ENCODE measurements around the gene TMEM132D. TPM values are rescaled to one million over a fixed set of nuclear protein-coding genes. Genes with fewer than 3 reads are reported as not detected.

The TMEM132D gene
- total RNA-seq, 2 donors from 2014 or later = under 0.01 to 0.26 TPM

DNA sequence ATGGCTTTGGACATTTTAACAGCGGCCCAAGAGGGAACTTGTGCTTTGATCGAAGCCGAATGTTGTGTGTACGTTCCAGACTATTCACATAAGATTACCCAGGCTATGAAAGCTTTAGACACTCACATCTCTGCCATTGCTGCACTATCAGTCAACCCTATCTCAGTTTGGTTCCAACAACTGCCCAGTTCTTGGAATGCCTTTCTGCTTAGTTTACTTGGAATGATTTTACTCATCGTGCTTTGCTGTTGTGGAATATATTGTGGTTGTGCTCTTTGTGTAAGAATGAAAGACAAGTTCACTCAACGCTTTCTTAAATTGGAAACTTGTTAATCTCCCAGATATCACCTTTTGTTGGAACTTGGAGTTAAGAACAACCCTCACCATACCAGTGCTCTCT is 552.3 kb downstream of the TMEM132D start:
- WGBS, 2 donors = 71 to 79% methylated on average over 6 of the region's 6 CpGs
- Histone ChIP-seq H3K9me3 (no peaks in the 10 kb centered on the region), H3K27ac (no peak overlapping the region), H3K27me3 (no peaks in the 10 kb centered on the region), H3K36me3 (replicated peaks in 1 of 2; ENCODE audit: insufficient read depth in 1 of 2, low read depth in 2 of 2) (no peaks in the 10 kb centered on the region), H3K4me3 (no peak overlapping the region), H3K4me1 (no peaks in the 10 kb centered on the region)
- intact Hi-C loops (cut with DNase I) = no loop called here
- ATAC-seq (no peak), DNase-seq (no peak)
- TF ChIP-seq CTCF (IDR thresholded peaks at IDR 0.05) = no peak
- no peak for TF ChIP-seq POLR2A (IDR thresholded peaks at IDR 0.05)

DNA sequence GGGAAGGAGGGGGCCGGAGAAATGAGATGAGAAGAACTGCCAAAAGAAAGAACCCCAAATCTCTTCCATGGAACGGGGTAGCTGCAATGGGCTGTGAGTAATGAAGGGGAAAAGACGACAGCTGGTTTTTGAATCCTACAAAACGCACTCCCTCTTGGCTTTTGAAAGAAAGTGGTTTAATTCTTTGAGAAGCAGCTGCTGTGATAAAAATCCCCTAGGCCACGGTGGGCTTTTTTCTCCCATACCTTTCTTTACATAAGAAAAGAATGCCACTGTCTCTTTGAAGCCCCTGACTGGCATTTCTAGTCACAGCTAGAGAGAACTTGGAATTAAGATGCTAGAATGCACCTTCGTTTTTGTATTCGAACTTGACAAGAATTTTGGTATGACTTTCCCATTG is 564.5 kb downstream of the TMEM132D start:
- 29 to 34% methylated on average over 7 of the region's 7 CpGs for WGBS, 2 donors
- H3K36me3 ChIP-seq (replicated peaks in 1 of 2; ENCODE audit: insufficient read depth in 1 of 2, low read depth in 2 of 2) = no peaks in the 10 kb centered on the region
- H3K9me3 ChIP-seq = no peaks in the 10 kb centered on the region
- no peak overlapping the region for H3K27ac ChIP-seq
- ATAC-seq = no peak
- TF ChIP-seq POLR2A (IDR thresholded peaks at IDR 0.05) (no peak), CTCF (IDR thresholded peaks at IDR 0.05) (no peak)
- no peaks in the 10 kb centered on the region for H3K4me1 ChIP-seq
- H3K27me3 ChIP-seq = no peaks in the 10 kb centered on the region
- no peak overlapping the region for H3K4me3 ChIP-seq
- DNase-seq = no peak
- intact Hi-C loops (cut with DNase I) = no loop called here

DNA sequence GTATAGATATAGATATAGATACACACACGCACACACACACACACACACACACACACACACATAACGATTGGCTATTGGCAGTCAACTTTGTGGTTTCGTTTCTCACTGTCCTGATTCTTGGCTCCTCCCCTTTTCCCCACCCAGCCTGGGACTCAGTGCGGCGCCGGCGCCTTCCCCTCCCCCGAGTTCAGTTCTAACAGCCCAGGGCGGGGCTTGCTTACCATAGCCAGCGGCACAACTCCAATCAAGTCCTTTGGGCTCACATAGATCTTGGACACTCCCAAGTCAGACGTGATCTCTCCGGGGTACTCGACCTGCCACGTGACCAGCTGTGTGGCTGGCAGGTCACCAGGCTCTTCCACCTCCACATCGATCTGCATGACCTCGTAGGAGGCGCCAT is 566.4 kb downstream of the TMEM132D start:
- TF ChIP-seq POLR2A (IDR thresholded peaks at IDR 0.05) = no peak
- no peak for TF ChIP-seq CTCF (IDR thresholded peaks at IDR 0.05)
- ATAC-seq = no peak
- Histone ChIP-seq H3K4me3 (no peak overlapping the region), H3K27ac (no peak overlapping the region), H3K9me3 (no peaks in the 10 kb centered on the region), H3K36me3 (replicated peaks in 1 of 2; ENCODE audit: insufficient read depth in 1 of 2, low read depth in 2 of 2) (no peaks in the 10 kb centered on the region), H3K4me1 (no peaks in the 10 kb centered on the region), H3K27me3 (no peaks in the 10 kb centered on the region)
- DNase-seq = no peak
- 75 to 83% methylated on average over 16 to 17 of the region's 17 CpGs for WGBS, 2 donors
- intact Hi-C loops (cut with DNase I) = no loop called here

DNA sequence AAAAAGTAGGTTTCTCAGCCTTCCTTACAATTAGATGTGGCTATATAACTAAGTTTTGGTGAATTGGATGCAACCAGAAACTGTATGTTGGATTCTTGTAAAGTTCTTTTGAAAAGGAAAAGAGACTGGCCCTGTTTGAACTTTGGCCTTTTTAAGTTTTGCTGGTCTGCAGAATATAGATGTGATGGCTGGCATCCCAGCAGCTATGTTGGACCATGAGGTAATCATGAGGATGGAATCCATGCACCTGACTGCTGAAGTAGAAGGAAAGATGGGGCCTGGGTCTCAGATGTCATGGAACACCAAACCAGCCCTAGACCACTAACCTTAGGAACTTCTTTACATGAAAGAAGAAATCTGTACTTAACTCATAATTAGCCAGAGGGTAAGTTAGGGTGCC is 568.1 kb downstream of the TMEM132D start:
- Histone ChIP-seq H3K9me3 (no peaks in the 10 kb centered on the region), H3K4me3 (no peak overlapping the region), H3K27ac (no peak overlapping the region), H3K4me1 (no peaks in the 10 kb centered on the region), H3K27me3 (no peaks in the 10 kb centered on the region), H3K36me3 (replicated peaks in 1 of 2; ENCODE audit: insufficient read depth in 1 of 2, low read depth in 2 of 2) (no peaks in the 10 kb centered on the region)
- no peak for TF ChIP-seq POLR2A (IDR thresholded peaks at IDR 0.05)
- TF ChIP-seq CTCF (IDR thresholded peaks at IDR 0.05) = no peak
- intact Hi-C loops (cut with DNase I) = no loop called here
- ATAC-seq (no peak), DNase-seq (no peak)

GRCh38 chr12:129332286-129332685 is 571.5 kb downstream of the TMEM132D start:
- H3K4me3 ChIP-seq = no peak overlapping the region
- TF ChIP-seq CTCF (IDR thresholded peaks at IDR 0.05) (no peak), POLR2A (IDR thresholded peaks at IDR 0.05) (no peak)
- intact Hi-C loops (cut with DNase I) = no loop called here
- no peaks in the 10 kb centered on the region for H3K27me3 ChIP-seq
- 70 to 71% methylated on average over 2 of the region's 2 CpGs for WGBS, 2 donors
- H3K4me1 ChIP-seq = no peaks in the 10 kb centered on the region
- DNase-seq (no peak), ATAC-seq (no peak)
- H3K36me3 ChIP-seq (replicated peaks in 1 of 2; ENCODE audit: insufficient read depth in 1 of 2, low read depth in 2 of 2) = no peaks in the 10 kb centered on the region
- H3K9me3 ChIP-seq = no peaks in the 10 kb centered on the region
- no peak overlapping the region for H3K27ac ChIP-seq

All from body of pancreas (tissue), 4 donors.